T-helper 2 cell (primary cell): ENCODE results near the gene MYMX.

Experiments
- DNase-seq, 5 experiments: peaks; one replicate each; pipeline versions ENCODE4 v3.0.0 to v3.0.0-alpha.2; 2012 to 2022

MYMX gene

GRCh38 chr6:44253307-44254101 lies 36.8 kb downstream of the MYMX start:
- peak in 2 of 5 experiments; percentile 53 to 57 for DNase-seq

DNA sequence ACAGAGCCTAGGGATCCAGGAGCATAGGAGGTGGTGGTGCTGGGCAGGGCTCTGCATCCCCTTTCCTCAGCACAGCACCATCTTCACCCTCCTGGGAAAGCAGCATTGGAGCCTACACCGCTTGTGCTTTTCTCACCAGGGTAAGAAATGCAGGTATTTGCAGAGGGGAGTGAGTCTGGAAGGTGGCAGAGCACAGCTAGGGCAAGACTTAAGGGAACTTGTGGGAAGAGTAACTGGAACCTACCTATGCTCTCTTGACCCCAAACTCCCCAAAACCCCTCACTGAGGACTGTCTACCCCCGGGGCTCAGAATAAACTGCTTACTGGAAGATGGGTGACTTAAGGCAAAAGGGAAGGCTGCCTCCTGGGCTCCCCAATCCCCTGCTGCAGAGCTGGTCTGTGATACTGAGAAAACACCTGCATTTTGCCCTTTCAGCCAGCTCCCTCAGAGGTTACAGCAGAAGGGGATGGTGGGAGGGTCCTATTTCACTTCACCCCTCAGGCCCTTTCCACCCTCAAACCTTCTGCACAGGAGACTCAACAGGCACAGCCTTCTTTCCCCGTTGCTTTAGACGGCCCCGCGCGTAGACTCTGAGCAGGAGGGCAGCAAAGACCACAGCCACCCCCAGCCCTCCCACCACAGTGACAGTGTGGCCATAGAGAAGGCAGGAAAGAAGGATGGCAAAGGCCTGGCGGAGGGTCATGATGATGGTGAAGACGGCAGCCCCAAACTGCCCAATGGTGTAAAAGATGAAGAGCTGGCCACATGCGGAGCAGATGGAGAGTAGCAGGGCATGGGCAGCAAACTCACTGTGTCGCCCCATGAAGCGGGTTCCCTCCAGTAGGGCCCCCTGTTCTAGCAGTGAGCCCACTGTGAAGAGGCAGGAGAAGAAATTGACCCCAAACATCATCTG lies 37.7 kb downstream of the MYMX start:
- DNase-seq, result no peak

GRCh38 chr6:44255105-44255808 lies 38.5 kb downstream of the MYMX start:
- no peak for DNase-seq

DNA sequence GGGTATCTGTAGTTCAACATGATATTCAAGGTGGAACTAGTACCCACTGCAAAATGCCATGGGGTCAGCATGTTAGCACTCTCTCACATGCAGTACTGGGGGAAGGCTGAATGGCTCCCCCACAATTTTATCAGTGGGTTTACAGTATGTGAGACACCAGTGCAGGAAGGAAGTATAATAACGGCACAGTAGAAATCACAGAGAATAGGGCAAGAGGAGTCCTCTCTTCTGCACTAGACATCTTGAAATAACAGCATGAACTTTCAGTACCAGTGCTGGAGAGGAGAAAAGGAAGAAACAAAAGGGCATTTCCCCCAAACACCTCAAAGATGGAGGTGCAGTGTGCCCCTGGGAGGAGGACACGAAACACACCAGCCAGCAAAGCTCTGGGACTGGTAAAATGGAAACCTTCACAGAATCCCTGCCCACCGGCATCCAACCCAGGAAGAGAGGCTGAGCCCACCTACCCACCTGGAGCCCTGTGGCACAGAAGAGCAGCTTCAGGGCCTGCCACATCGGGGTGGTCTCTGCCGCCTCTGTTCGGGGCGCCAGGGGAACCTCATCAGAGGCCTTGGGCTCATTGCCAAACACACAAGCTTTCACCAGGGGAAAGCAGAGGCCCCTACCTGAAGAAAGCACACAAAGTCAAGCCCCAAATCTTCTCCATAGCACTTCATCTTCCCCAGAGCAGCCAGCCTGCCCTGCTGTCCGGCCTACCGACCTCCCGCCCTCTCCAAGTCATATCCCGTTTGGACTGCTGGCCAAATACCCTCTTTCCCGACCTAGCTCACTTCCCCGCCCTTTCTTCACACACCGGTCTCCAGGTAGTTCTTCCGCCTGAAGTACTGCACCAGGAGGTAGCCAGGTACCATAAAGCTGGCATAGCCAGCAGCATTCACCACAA lies 39.4 kb downstream of the MYMX start:
- DNase-seq, result no peak

DNA sequence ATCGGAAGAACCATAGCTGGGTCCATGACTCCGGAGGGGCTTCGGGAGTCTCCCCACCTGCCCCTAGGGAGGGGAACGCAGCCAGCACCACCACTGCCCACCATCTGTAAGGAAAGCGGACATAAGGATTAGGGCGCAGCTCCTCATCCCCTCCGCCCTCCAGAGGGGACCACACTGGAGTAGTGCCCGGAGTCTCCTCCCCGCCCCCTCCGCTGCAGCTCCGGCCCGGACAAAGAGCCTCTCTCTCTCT lies 40.0 kb downstream of the MYMX start:
- peak in 1 of 5 experiments; percentile 34 for DNase-seq

- DNase-seq, result peak; percentile 40 to 81 (median 55)
These were observed 40.5 kb downstream of the MYMX start, which contains the start of gene SLC35B2 for GRCh38 chr6:44257025-44257752. SLC35B2 (minus strand) TSS chr6:44257528; CDS start chr6:44257410, 118 bp downstream.

DNA sequence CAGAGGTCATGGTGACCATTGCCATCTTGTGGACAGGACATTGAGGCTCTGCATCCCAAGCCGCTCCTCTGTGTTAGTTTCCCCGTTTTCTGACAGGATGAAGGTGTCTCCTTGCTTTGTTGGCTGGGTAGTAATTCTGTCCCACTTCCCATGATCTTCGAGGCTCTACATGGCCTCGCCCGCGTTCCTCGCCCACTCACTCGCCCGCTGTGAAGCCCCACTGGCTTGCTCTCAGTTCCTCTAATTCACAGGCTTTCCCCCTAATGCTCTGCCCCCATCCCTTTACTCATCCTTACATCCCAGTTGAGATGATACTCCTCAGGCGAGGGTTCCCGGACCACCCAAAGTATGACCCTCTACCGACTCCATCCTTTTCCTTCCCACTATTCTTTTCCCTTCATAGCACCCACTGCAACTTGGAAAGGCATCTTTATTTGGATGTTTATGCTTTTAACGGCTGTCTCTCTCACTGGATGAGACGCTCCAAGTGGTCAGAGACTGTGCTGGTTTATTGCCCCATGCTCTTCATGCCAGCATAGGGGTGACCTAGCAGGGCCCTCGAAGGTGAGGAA lies 41.1 kb downstream of the MYMX start:
- DNase-seq, result no peak

- DNase-seq, result no peak
These were observed 41.7 kb downstream of the MYMX start for GRCh38 chr6:44258325-44258863.

DNA sequence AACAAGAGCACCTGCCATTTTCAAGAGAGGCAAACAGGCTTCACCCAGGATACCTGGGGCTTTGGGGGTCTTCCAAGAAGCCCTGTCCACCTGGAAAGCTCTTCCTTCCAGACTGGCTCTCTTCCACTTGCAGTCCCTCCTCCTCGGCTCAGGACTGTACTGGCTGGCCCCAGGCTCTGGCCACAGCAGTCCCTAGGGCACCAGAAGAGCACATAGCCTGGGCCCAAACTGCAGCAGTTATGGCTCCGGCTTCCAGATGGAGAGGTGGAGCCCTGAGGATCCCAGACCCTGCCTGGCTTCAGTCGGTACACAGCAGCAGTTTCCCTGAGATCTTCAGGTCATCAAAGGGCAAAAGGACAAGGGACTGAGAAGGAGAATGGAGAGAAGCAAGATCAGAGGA lies 42.2 kb downstream of the MYMX start:
- DNase-seq, result no peak

- DNase-seq, result no peak
These were observed 43.3 kb downstream of the MYMX start for GRCh38 chr6:44260011-44260410.

GRCh38 chr6:44260451-44261297 lies 43.9 kb downstream of the MYMX start:
- no peak for DNase-seq

DNA sequence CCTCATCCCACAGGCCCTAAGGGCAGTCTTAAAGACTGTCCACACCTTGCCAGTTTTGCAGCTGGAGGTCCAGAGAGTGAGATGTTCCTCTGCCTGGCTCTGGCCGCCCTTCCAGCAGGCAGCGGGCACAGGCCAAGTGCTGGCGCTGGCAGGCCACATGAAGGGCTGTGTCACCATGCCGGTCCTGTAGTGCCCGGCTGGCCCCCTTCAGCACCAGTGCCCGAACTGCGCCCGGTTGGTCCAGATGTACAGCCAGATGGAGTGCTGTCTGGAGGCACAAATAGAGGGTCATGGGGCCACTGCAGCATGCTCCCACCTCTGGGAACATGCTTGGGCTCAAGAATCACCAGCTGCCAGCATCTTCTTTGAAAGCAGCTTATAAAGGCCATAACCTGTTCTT lies 44.9 kb downstream of the MYMX start:
- no peak for DNase-seq

- no peak for DNase-seq
These were observed 46.0 kb downstream of the MYMX start for GRCh38 chr6:44262467-44263353.

DNA sequence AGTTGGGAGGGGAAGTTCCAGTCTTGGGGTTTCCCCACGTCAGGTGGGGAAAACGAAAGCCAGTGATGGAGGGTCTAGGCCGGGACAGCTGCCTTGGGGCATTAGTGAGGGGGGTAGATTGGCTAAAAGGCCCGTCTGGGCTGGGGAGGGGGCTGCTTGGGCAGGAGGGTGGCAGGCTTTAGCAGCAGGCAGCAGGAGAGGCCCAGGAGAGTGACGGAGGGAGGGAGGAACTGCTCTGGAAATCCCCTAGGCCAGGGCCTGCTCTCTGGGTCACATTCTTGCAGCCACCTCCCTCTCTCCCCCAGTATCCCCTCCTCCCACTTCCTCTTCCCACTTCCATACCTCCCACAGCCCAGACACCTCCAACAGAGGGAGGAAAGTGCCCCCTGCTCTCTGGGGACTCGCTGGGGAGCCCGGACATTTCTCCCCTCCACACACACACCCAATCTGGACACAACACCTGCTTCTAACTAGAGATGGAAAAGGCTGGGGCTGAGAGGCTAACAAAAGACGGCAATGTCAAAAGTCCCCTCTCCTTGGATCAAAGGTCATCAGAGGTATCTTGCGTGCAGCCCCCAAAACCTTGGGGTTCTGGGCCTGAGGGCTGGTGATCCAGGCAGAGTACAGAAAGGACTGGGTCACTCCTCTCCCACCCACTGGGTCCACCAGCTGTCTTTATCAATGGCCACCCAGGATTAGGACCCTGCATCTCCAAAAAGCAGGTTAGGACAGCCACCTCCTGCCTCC lies 46.8 kb downstream of the MYMX start:
- DNase-seq, result peak in 4 of 5 experiments; percentile 32 to 63 (median 44)

DNA sequence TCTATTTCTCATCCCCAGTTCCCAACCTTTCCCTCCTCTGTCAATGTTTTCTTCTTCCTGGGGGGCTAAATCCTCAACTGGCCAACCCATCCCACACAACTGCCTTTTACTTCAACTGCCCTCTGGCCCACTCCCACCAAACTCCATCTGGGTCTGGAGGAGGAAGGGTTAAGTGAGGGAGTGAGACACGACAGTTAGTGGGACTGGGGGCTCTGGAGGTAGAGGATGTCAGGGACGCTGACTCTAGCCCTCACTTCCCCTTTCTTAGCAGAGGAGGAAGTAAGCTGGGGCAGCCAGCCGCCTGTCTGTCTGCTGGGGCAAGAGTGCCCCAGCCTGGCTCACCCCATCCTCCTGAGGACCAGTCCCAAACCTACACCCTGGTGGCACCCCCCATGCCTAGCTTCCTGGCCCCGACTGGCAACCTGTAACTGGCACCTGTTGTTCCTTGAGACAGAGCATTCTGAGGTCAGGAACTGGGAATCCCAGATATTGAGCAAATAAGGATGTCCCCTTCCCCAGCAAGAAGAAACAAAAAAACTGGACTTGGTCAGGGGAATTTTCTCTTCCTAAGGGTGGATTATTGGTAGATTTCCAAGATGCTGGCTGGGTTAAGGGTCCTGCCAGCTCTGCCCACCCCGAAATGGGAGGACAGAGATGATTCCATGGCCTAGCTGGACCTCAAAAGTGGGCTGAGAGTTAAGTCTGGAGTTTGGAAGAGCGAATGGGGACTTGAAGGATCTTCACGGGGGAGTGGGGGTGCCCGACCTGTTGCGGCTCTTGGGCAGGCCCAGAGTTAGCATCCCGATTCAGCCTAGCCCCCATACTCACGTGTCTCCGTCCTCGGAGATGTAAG lies 47.7 kb downstream of the MYMX start:
- peak in 2 of 5 experiments; percentile 42 to 66 for DNase-seq

- peak; percentile 90 to 97 (median 93) for DNase-seq
These were observed 48.4 kb downstream of the MYMX start, which contains the start of gene NFKBIE for GRCh38 chr6:44265007-44265721. NFKBIE (minus strand) TSS chr6:44265551; CDS start chr6:44265346, 205 bp downstream.
